OCI-LY7 (cell line): ENCODE data around the gene LONRF2. TPM values are rescaled to one million over a fixed set of nuclear protein-coding genes. Genes with fewer than 3 reads are reported as not detected.

Source experiments
- BruUV-seq: library from RNA; stranded (reverse); fragments of 400-500 nt; replicated peaks from 2 replicates; lab custom pipeline; 2021; lab: Mats Ljungman, UMichigan
- CTCF ChIA-PET: fragments of 300-600 bp; sonication (Branson Sonifier 250); formaldehyde crosslinking; loops from one replicate; lab custom pipeline; 2022; ENCODE audit warnings: antibody characterized with exemption; ENCODE audit not compliant: unreplicated experiment; lab: Charles Lee
- POLR2A ChIA-PET: fragments of 300-600 bp; sonication (Branson Sonifier 250); formaldehyde crosslinking; loops from one replicate; lab custom pipeline; 2022; ENCODE audit warnings: antibody characterized with exemption; lab: Charles Lee
- DNase-seq: peaks from one replicate; pipeline ENCODE4 v3.0.0-alpha.2; 2015; ENCODE audit warnings: low spot score
- H2AFZ ChIP-seq: fragments of 200-600 bp; sonication (generic), shearing (Covaris generic); 2 replicates; pipeline ENCODE4 v1.6.1; 2014; ENCODE audit warnings: mild to moderate bottlenecking, antibody characterized with exemption, low read length, moderate library complexity
- H3K27ac ChIP-seq: fragments of 200-600 bp; sonication (generic); 2 replicates; pipeline ENCODE4 v1.5.1; 2014; ENCODE audit warnings: mixed run types, low read depth, mild to moderate bottlenecking, moderate library complexity, low read length, inconsistent platforms; ENCODE audit not compliant: poor library complexity, severe bottlenecking
- H3K36me3 ChIP-seq: fragments of 200-600 bp; sonication (generic); 2 replicates; pipeline ENCODE4 v1.6.1; 2014; ENCODE audit warnings: mild to moderate bottlenecking, antibody characterized with exemption, low read length, moderate library complexity, mixed read lengths; ENCODE audit not compliant: insufficient read depth
- H3K4me1 ChIP-seq: fragments of 200-600 bp; sonication (generic); 2 replicates; pipeline ENCODE4 v1.5.1; 2014; ENCODE audit warnings: mild to moderate bottlenecking, low read length; ENCODE audit not compliant: insufficient read depth, poor library complexity, severe bottlenecking
- H3K4me2 ChIP-seq: fragments of 200-600 bp; sonication (generic); 2 replicates; pipeline ENCODE4 v1.6.1; 2014; ENCODE audit warnings: mild to moderate bottlenecking, low read length
- H3K4me3 ChIP-seq: fragments of 200-600 bp; sonication (generic); 2 replicates; pipeline ENCODE4 v1.5.1; 2014; ENCODE audit warnings: mild to moderate bottlenecking, low read depth, low read length; ENCODE audit not compliant: poor library complexity, severe bottlenecking
- H3K79me2 ChIP-seq: fragments of 200-600 bp; sonication (generic); 2 replicates; pipeline ENCODE4 v1.6.1; 2016; ENCODE audit warnings: low read depth, mild to moderate bottlenecking, low read length, moderate library complexity, mixed read lengths; ENCODE audit not compliant: insufficient read depth
- H3K9me2 ChIP-seq: fragments of 200-600 bp; sonication (generic); 2 replicates; pipeline ENCODE4 v1.6.1; 2016; ENCODE audit warnings: mild to moderate bottlenecking, low read length, mixed read lengths; ENCODE audit not compliant: insufficient read depth
- H3K9me3 ChIP-seq: fragments of 200-600 bp; sonication (generic); 2 replicates; pipeline ENCODE4 v1.6.1; 2014; ENCODE audit warnings: mild to moderate bottlenecking, mixed run types, low read length, mixed read lengths
- H4K20me1 ChIP-seq: fragments of 200-600 bp; sonication (generic); 2 replicates; pipeline ENCODE4 v1.6.1; 2014; ENCODE audit warnings: mild to moderate bottlenecking, antibody characterized with exemption, low read length, moderate library complexity, mixed read lengths; ENCODE audit not compliant: insufficient read depth
- EZH2phosphoT487 ChIP-seq: fragments of 200-600 bp; sonication (generic); IDR thresholded peaks from 2 replicates; pipeline ENCODE4 v1.6.1; 2018; ENCODE audit warnings: low read depth, borderline replicate concordance, mild to moderate bottlenecking, mixed run types, antibody characterized with exemption, low read length, moderate library complexity, mixed read lengths
- intact Hi-C: fragments of 100-400 bp; cut with micrococcal nuclease; formaldehyde crosslinking; loops from one replicate; pipeline ENCODE4 v1.10.0; 2022; ENCODE audit not compliant: unreplicated experiment
- total RNA-seq, 2 experiments: library from RNA; depleted of rRNA in 1 of 2; stranded (reverse); fragments of >200 nt in 1 of 2; shearing (Covaris generic) in 1 of 2; gene quantifications; 2 replicates each; pipeline ENCODE4 v1.2.3, GENCODE V29; 2014 to 2022
- TF ChIP-seq, protein P1 (sequence below): fragments of 200-600 bp; sonication (generic); conservative IDR thresholded peaks from 2 replicates; pipeline ENCODE4 v1.5.1; 2014; ENCODE audit warnings: mild to moderate bottlenecking, antibody characterized with exemption, low read length, moderate library complexity, mixed read lengths

LONRF2 gene
- total RNA-seq, 2 experiments from 2014 or later = not detected

DNA sequence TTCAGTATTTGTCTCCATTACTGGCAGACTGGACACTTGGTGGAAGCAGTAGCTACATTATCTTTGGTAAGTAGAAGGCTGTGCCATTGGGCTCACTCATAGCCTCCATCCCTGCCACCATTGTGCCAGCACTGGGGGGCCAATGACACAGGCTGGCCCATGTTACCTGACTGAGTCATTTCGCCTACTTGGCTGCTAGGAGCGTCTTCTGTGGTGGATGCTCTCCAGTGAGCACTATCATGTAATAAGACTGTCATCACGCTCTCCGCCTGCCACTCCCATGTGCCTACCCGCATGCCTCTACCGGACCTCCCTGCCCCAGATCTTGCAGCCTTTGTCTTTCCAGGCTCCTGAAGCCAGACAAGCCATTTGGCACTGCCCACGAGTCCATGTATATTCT, 56.2 kb downstream of the LONRF2 start:
- no TSS peak for BruUV-seq
- no peak for DNase-seq
- ChIA-PET CTCF (no interaction called here), POLR2A (no interaction called here)
- Histone ChIP-seq H3K4me2 (no peak overlapping the region), H3K4me3 (no peak overlapping the region), H3K79me2 (no peaks in the 10 kb centered on the region), H4K20me1 (no peaks in the 10 kb centered on the region), H3K9me3 (no peaks in the 10 kb centered on the region; the same call in 1 of the 2 replicates), H3K27ac (no peak overlapping the region), H3K36me3 (no peaks in the 10 kb centered on the region), H2AFZ (no peak overlapping the region), H3K4me1 (no peaks in the 10 kb centered on the region), H3K9me2 (no peaks in the 10 kb centered on the region)
- no peak for TF ChIP-seq EZH2phosphoT487
- intact Hi-C loops = no loop called here

DNA sequence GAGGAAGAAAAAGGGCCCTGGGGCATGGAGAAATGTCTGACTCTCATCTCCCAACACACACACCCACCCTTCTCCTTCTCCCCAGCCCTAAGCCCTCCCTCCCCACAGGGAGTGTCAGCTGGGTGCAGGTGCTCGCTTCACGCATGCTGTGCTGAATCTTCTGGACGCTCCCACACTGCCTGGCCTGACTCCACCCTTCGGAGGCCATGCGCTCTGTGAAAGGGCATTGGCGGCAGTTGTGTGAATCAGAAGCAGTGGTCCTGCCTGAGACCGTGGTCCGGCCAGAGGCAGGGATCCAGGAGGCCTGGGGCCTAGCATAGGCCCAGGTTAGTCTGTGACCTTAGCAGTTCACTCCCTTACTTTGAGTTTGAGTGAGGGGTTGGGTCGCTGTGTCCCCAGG, 57.1 kb downstream of the LONRF2 start:
- H3K4me2 ChIP-seq = no peak overlapping the region
- no peaks in the 10 kb centered on the region; the same call in 1 of the 2 replicates for H3K9me3 ChIP-seq
- no peak overlapping the region for H3K27ac ChIP-seq
- H3K4me1 ChIP-seq = peaks cover 4% of the 10 kb centered on the region
- no peak overlapping the region for H3K4me3 ChIP-seq
- TF ChIP-seq, protein P1, sequence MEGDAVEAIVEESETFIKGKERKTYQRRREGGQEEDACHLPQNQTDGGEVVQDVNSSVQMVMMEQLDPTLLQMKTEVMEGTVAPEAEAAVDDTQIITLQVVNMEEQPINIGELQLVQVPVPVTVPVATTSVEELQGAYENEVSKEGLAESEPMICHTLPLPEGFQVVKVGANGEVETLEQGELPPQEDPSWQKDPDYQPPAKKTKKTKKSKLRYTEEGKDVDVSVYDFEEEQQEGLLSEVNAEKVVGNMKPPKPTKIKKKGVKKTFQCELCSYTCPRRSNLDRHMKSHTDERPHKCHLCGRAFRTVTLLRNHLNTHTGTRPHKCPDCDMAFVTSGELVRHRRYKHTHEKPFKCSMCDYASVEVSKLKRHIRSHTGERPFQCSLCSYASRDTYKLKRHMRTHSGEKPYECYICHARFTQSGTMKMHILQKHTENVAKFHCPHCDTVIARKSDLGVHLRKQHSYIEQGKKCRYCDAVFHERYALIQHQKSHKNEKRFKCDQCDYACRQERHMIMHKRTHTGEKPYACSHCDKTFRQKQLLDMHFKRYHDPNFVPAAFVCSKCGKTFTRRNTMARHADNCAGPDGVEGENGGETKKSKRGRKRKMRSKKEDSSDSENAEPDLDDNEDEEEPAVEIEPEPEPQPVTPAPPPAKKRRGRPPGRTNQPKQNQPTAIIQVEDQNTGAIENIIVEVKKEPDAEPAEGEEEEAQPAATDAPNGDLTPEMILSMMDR = no peak
- no peak for TF ChIP-seq EZH2phosphoT487
- no peaks in the 10 kb centered on the region for H3K36me3 ChIP-seq
- no peaks in the 10 kb centered on the region for H3K79me2 ChIP-seq
- no peak overlapping the region for H2AFZ ChIP-seq
- H3K9me2 ChIP-seq = no peaks in the 10 kb centered on the region
- POLR2A ChIA-PET = no interaction called here
- no peak for DNase-seq
- no TSS peak for BruUV-seq
- intact Hi-C loops = no loop called here
- no peaks in the 10 kb centered on the region for H4K20me1 ChIP-seq
- CTCF ChIA-PET = no interaction called here

DNA sequence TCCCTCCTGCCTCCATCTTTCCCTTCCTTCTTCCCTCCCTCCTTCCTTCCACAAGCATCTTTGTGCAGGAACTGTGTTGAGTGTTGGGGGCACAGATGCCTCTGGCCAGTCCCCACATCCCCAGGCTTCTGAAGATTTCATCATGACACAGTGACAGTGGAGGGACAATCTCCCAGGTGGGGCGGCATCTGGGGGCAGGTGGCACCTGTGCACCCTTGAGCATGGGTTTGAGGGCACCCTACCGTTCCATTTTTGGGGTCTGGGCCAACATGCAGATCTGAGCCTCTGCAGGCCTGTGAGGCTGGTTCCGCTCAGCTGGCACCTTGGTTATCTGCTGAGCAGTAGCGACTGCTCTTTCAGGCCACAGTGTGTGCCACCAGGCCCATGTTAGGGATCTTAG, 57.6 kb downstream of the LONRF2 start:
- Histone ChIP-seq H3K4me1 (peaks cover 8% of the 10 kb centered on the region), H3K9me2 (no peaks in the 10 kb centered on the region), H3K9me3 (no peaks in the 10 kb centered on the region; the same call in 1 of the 2 replicates), H3K4me3 (no peak overlapping the region), H3K4me2 (no peak overlapping the region), H3K27ac (no peak overlapping the region), H2AFZ (no peak overlapping the region), H3K79me2 (no peaks in the 10 kb centered on the region), H3K36me3 (no peaks in the 10 kb centered on the region), H4K20me1 (no peaks in the 10 kb centered on the region)
- no peak for DNase-seq
- ChIA-PET POLR2A (no interaction called here), CTCF (no interaction called here)
- intact Hi-C loops = loop anchor here (5.0 kb wide), 1 partner anchor 707 kb away; no protein-coding TSS in a partner anchor
- BruUV-seq = no TSS peak
- TF ChIP-seq EZH2phosphoT487 = no peak
- TF ChIP-seq, protein P1 = no peak
